GM04503 (cell line): ENCODE results near the gene KCNJ3.
"Not testable (repeated sequence)": the region's sequence is repeated elsewhere in the genome, so short reads cannot be mapped to it uniquely, and the experiment has no call there.

Source experiments
- DNase-seq: peaks from one replicate; pipeline ENCODE4 v3.0.0-alpha.2; 2012; ENCODE audit warnings: low read depth

The KCNJ3 gene

DNA sequence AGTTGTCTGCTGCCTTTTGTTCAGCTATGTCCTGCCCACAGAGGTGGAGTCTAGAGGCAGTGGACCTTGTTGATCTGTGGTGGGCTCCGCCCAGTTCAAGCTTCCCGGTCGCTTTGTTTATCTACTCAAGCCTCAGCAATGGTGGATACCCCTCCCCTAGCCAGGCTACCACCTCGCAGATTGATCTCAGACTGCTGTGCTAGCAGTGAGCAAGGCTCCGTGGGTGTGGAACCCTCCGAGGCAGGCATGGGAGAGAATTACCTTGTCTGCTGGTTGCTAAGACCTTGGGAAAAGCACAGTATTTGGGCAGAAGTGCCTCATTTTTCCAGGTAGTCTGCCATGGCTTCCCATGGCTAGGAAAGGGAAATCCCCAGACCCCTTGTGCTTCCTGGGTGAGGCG, 146.0 kb downstream of the KCNJ3 start:
- DNase-seq = no peak

DNA sequence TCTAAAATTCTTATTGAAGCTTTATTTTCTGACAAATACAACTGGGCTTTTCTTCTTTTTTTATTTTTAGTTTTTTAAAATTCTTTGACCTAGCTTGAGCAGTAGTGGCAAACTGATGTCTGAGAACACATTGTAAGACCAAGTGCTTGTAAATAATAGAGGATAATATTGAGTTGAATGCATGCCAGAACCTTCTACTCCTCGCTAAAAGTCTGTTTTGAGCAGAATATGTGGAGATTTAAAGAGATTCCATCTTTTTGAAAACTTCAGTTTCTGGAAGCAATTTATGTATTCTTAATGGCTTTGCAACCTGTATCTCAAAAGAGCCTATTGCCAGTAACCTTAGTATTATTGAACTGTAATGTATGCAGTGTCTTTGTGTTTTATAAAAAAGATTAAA, 148.3 kb downstream of the KCNJ3 start:
- DNase-seq = no peak

DNA sequence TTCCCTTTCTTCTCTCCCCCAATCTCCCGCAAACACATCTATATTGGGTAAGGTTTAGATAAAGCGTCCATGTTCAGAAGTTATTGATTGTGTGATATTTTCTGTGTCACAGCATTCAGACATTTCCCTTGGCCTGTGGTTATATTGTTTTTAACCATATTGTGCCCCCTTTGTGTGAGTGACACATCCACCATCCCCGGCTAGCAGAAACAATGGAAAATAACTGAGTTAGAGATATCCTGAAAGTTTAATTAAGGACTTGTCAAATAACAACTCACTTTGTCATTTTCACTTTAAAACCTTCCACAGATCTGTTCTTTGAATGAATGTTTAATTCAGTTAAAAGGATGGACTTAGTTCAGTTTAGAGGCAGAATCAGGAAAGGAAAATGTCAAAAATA, 151.0 kb downstream of the KCNJ3 start:
- DNase-seq = no peak

DNA sequence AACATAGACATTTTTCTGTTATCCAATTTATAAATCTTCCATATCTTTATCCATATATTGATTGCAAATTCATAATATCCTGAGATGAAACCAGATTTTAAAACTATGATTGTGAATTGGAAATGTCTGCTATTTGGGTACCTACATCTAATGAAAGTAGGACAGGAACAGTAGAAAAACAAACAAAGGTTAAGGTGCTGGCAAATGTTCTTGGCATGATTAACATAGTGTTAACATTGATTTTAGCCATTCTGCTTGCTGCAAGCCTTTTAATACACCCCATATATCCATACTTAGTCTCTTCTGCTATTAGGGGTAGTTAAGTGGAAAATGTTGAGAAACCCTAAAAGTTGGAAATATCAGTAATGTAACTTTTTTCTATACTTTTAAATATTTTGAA, 152.0 kb downstream of the KCNJ3 start:
- DNase-seq = no peak

DNA sequence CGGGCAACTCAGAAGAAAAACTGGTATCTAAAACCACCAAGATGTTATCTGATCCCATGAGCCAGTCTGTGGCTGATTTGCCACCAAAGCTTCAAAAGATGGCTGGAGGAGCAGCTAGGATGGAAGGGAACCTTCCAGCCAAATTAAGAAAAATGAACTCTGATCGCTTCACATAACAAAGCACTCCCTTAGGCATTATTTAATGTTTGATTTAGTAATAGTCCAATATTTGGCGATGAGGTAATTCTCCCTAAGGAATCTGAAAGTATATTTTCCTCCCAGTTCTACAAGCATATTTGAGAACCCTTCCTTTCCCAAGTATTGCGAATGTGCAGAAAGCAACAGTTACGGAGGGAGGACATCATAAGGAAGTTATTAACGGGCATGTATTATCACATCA, 156.6 kb downstream of the KCNJ3 start:
- no peak for DNase-seq

DNA sequence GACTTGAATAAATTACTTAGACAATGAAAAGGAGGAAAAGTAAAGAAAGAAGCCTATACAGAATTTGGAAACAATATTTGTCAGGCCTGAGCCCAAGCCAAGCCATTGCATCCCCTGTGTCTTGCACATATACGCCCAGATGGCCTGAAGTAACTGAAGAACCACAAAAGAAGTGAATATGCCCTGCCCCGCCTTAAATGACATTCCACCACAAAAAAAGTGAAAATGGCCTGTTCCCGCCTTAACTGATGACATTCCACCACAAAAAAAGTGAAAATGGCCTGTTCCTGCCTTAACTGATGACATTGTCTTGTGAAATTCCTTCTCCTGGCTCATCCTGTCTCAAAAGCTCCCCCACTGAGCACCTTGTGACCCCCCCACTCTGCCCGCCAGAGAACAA, 168.7 kb downstream of the KCNJ3 start:
- DNase-seq = not testable (repeated sequence)

DNA sequence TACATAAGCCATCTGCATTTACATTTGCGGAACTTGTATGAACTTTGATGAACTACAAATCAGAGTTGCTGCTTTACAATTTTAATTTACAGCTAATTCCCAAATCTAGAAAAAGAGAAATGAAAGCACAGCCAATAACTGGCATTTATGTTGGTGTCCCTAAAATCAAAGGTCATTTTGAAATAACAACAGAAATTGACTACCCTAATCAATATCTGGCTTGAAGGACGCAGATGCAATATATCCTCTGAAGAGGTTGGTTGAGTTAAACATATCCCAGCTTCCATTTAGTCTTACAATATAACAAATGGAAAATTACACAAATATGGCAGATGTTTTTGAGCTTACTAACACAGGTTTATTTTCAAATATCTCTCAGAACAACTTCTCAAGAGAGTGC, 177.5 kb downstream of the KCNJ3 start:
- no peak for DNase-seq

DNA sequence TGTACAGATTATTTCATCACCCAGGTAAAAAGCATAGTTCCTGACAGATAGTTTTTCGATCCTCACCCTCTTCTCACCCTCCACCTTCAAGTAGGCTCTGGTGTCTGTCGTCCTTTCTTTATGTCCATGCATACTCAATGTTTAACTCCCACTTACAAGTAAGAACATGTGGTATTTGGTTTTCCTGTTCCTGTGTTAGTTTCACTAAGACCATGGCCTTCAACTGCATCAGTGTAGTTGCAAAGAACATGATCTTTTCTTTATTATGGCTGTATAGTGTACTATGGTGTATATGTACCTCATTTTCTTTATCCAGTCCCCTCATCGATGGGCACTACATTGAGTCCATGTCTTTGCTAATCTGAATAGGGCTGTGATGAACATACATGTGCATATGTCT, 184.2 kb downstream of the KCNJ3 start:
- no peak for DNase-seq

DNA sequence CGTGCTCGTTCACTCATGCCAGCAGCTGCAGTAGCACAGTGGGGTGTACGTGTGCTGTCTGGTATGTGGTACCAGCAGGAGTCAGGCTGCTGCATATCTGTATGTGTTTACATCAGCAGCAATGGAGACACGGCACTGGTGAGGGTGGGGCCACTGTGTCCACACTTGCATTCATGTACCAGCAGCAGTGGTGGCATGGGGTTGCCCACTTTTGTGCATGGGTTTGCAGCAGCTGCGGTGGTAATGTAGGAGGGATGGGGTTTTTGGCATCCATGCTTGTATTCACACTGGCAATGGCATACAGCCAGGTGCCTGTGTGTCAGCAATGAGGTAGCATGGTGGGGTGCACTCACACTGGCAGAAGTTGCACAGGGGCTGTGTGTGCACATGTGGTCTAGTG, 187.8 kb downstream of the KCNJ3 start:
- DNase-seq = no peak

DNA sequence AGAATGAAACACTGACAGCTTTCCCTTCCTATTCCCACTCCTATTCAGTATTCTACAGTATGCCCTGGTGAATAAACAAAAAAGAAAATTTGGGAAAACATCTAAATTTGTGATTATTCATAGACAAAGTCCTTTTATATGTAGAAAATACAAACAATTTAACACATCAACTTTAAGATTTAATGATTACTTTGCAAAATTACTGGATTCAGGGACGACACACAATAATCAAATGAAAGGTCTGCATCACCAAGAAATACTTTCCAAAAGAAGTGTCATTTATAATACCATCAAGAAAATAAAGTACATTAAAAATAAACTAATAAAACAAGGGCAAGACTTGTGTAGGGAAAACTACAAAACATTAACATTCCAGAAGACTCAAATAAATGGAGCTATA, 199.8 kb downstream of the KCNJ3 start:
- DNase-seq = no peak

DNA sequence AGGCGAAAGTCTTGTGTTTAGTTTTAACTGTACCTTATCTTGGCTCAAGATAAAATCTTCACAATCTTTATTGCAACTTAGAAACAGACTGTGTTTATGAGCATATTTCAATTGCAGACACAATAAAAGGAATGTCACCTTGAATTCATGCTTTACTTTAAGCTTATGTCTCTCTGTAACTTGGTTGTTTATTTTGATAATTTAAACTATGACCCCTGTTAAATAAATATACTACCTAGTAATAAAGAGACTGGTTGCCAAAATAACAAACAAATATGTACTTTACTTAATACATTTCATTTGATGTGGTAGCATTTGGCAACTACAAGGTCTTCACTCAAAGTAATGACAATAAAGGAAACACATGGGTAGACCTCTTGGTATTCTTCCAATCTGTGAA, 202.6 kb downstream of the KCNJ3 start:
- no peak for DNase-seq
